GM21360 (cell line): ENCODE data around the gene TMX1.
A peak's percentile ranks its signal among the peaks of the same experiment; 100 is the strongest.

ENCODE experiments used
- ATAC-seq: cut with Tn5 transposase; IDR thresholded peaks from one replicate; pipeline ENCODE4 v1.9.1; 2021; ENCODE audit warnings: mild to moderate bottlenecking, moderate library complexity; ENCODE audit not compliant: unreplicated experiment

Gene TMX1

GRCh38 chr14:51242545-51243490 lies 2.8 kb downstream of the TMX1 start:
- no peak for ATAC-seq

- ATAC-seq = no peak
Measured at GRCh38 chr14:51244591-51244990, 4.5 kb downstream of the TMX1 start.

- ATAC-seq = no peak
Measured at GRCh38 chr14:51246032-51246431, 6.0 kb downstream of the TMX1 start.

- peak; percentile 78 for ATAC-seq
Measured at GRCh38 chr14:51248016-51248987, 8.3 kb downstream of the TMX1 start.

- no peak for ATAC-seq
Measured at GRCh38 chr14:51251486-51251885, 11.4 kb downstream of the TMX1 start.

GRCh38 chr14:51253880-51254279 lies 13.8 kb downstream of the TMX1 start:
- no peak for ATAC-seq

GRCh38 chr14:51258280-51258679 lies 18.2 kb downstream of the TMX1 start:
- no peak for ATAC-seq

- no peak for ATAC-seq
Measured at GRCh38 chr14:51258788-51259187, 18.7 kb downstream of the TMX1 start.

- ATAC-seq = no peak
Measured at GRCh38 chr14:51260225-51260624, 20.2 kb downstream of the TMX1 start.

- no peak for ATAC-seq
Measured at GRCh38 chr14:51261151-51261550, 21.1 kb downstream of the TMX1 start.

GRCh38 chr14:51262868-51263267 lies 22.8 kb downstream of the TMX1 start:
- ATAC-seq = no peak

- no peak for ATAC-seq
Measured at GRCh38 chr14:51269634-51270033, 29.6 kb downstream of the TMX1 start.

GRCh38 chr14:51276605-51277004 lies 36.6 kb downstream of the TMX1 start:
- ATAC-seq = no peak

GRCh38 chr14:51277753-51278415 lies 37.8 kb downstream of the TMX1 start:
- no peak for ATAC-seq

GRCh38 chr14:51282517-51282916 lies 42.5 kb downstream of the TMX1 start:
- ATAC-seq = no peak

- ATAC-seq = no peak
Measured at GRCh38 chr14:51283402-51284085, 43.5 kb downstream of the TMX1 start.

- ATAC-seq = no peak
Measured at GRCh38 chr14:51284241-51284640, 44.2 kb downstream of the TMX1 start.

GRCh38 chr14:51285120-51285519 lies 45.1 kb downstream of the TMX1 start:
- ATAC-seq = no peak

GRCh38 chr14:51289169-51289568 lies 49.1 kb downstream of the TMX1 start:
- no peak for ATAC-seq

- ATAC-seq = no peak
Measured at GRCh38 chr14:51290132-51290531, 50.1 kb downstream of the TMX1 start.
